ENCODE measurements around the gene SIMC1.
"Not testable (repeated sequence)": the region's sequence is repeated elsewhere in the genome, so short reads cannot be mapped to it uniquely, and the experiment has no call there.

GRCh38 chr5:176238645-176239283 lies 540 bp downstream of the SIMC1 start:
- not testable (repeated sequence) for TF ChIP-seq EZH2 (IDR thresholded peaks at IDR 0.05; ENCODE audit: insufficient read depth, poor library complexity, severe bottlenecking); EZH2phosphoT487 (IDR thresholded peaks at IDR 0.05; ENCODE audit: insufficient read depth, low read depth)
